Neutrophil (primary cell): ENCODE measurements around the gene CALHM1.

ENCODE experiments used
- H3K27ac ChIP-seq: fragments of 200-600 bp; sonication (generic); 2 replicates; pipeline ENCODE4 v1.5.1; 2016; ENCODE audit warnings: mild to moderate bottlenecking, moderate library complexity
- H3K27me3 ChIP-seq: fragments of 200-600 bp; sonication (generic); 2 replicates; pipeline ENCODE4 v1.6.0; 2016; ENCODE audit warnings: mild to moderate bottlenecking
- H3K36me3 ChIP-seq: fragments of 200-600 bp; sonication (generic); 2 replicates; pipeline ENCODE4 v1.5.1; 2017
- H3K4me1 ChIP-seq, 2 experiments: fragments of 200-600 bp in 1 of 2; sonication (generic) in 1 of 2; 1 replicate in 1 of 2; 2 replicates in 1 of 2; pipeline versions ENCODE4 v1.5.1 to v1.6.1; 2013 to 2016; ENCODE audit warnings: low read depth in 1 of 2, low read length in 1 of 2, mild to moderate bottlenecking in 1 of 2, moderate library complexity in 1 of 2; ENCODE audit not compliant: control insufficient read depth in 1 of 2, insufficient read depth in 1 of 2
- H3K4me3 ChIP-seq, 2 experiments: fragments of 200-600 bp in 1 of 2; sonication (generic) in 1 of 2; 1 replicate in 1 of 2; 2 replicates in 1 of 2; pipeline ENCODE4 v1.5.1; 2013 to 2016; ENCODE audit warnings: low read depth in 1 of 2, low read length in 1 of 2, mild to moderate bottlenecking in 1 of 2, moderate library complexity in 1 of 2
- H3K9me3 ChIP-seq: fragments of 200-600 bp; sonication (generic); 2 replicates; pipeline ENCODE4 v1.5.1; 2016
- TF ChIP-seq, protein P1 (sequence below): fragments of 200-600 bp; sonication (generic); IDR thresholded peaks from 2 replicates; pipeline ENCODE4 v1.5.1; 2016; ENCODE audit warnings: antibody characterized with exemption

CALHM1 gene

DNA sequence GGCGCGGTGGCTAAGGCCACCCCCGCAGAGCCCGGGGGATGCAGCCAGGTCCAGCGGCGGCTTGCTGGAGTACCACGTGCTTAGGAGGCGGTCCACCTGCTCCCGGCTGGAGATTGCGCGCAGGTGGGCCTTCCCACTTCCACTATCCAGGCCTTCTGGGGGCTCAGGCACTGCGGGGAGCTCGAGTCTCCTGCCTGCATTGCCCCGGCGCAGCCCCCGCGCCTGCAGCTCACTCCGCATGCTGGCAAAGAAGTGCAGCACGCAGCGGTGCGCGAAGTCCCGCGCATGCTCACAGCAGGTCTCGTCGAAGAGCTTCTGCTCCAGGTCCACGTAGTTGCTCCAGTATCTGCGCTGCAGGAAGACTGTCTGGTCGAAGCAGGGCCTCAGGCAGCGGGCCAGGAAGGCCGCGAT is 14.6 kb upstream of the CALHM1 start:
- H3K36me3 ChIP-seq: no peaks in the 10 kb centered on the region
- H3K27ac ChIP-seq: no peak overlapping the region
- no peak overlapping the region for H3K4me3 ChIP-seq
- TF ChIP-seq, protein P1, sequence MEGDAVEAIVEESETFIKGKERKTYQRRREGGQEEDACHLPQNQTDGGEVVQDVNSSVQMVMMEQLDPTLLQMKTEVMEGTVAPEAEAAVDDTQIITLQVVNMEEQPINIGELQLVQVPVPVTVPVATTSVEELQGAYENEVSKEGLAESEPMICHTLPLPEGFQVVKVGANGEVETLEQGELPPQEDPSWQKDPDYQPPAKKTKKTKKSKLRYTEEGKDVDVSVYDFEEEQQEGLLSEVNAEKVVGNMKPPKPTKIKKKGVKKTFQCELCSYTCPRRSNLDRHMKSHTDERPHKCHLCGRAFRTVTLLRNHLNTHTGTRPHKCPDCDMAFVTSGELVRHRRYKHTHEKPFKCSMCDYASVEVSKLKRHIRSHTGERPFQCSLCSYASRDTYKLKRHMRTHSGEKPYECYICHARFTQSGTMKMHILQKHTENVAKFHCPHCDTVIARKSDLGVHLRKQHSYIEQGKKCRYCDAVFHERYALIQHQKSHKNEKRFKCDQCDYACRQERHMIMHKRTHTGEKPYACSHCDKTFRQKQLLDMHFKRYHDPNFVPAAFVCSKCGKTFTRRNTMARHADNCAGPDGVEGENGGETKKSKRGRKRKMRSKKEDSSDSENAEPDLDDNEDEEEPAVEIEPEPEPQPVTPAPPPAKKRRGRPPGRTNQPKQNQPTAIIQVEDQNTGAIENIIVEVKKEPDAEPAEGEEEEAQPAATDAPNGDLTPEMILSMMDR: no peak
- peaks cover 49% of the 10 kb centered on the region for H3K27me3 ChIP-seq
- H3K4me1 ChIP-seq: no peaks in the 10 kb centered on the region
- no peaks in the 10 kb centered on the region for H3K9me3 ChIP-seq

DNA sequence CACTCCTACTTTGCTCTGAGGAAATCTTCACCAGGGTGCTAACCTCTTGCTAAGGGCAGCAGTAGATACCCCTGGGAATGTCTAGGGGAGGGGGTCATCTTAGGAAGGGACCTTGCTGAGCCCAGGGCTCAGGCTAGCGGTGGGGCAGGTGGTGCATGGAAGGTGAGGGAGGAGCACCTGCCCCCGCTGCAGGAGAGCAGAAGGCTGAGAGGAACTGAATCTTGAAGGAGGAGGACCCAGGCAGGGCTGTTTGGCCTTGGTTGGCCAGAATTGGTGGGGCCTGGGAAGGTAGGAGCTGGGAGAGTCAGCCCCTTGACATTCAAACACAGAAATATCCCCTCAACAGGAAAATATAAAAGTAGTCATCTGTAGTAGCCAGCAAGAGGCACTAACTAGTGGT is 13.3 kb upstream of the CALHM1 start:
- H3K27me3 ChIP-seq: peaks cover 51% of the 10 kb centered on the region
- H3K9me3 ChIP-seq: no peaks in the 10 kb centered on the region
- no peaks in the 10 kb centered on the region for H3K4me1 ChIP-seq
- no peak overlapping the region for H3K4me3 ChIP-seq
- no peaks in the 10 kb centered on the region for H3K36me3 ChIP-seq
- no peak overlapping the region for H3K27ac ChIP-seq
- TF ChIP-seq, protein P1: no peak

DNA sequence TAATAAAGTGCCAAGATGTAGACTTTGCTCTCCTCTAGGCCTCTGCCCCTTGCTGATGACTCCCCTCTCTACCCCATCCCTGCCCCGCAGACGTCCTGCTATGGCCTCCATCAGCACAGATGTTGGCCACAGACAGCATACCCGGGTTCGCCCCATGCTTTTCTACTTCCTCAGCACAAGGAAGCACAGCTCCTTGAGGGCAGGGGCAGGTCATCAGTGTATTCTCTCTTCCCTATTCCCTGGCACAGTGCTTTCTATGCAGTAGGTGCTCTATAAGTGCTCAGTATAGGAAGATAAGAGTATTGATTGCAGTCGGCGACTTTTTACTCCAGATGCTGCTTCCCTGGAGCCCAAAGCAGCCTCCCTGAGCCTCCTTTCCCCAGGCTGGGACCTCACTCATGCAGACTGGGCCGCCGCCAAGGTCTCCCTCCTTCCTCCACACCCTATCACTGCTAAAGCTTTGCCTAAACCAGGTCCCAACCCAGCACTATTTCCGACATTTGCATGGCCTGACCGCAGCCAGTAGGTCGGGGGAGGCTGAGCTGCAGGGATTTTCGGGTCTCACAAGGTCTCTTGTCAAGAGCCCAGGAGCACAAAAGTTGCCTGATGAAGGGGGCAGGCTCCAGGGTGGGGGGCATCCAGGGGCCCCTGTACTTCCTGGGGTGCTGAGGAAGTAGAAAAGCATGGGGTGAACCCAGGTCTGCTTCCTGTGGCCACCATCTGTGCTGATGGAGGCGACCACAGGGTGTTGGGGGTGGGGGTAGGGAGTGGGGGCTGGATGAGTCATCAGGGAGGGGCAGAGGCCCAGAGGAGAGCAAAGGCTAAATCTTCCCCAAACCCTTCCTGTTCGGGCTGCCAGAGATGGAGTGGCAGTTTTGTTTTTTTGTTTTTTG is 12.3 kb upstream of the CALHM1 start:
- Histone ChIP-seq H3K4me1 (no peaks in the 10 kb centered on the region), H3K27me3 (peaks cover 51% of the 10 kb centered on the region), H3K4me3 (no peak overlapping the region), H3K27ac (no peak overlapping the region), H3K36me3 (no peaks in the 10 kb centered on the region), H3K9me3 (no peaks in the 10 kb centered on the region)
- TF ChIP-seq, protein P1: no peak

DNA sequence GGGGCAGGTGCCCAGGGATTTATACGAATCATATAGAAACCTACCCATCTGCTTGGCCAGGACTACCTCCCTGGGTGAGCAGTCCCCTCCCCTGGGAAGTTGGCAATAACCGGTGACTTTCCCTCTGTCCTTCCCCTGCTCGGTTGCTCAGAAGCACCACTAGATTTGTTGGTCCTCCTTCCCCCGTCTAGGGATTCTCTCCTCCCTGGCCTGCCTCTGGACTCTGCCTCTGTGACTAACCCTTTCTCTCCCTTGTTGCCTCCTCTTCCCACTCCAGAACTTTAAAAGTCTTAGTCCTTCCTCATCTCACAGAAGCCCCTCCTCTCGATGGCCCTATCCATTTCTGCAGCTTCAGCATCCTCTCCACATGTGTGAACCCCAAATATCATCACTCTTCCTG is 10.5 kb upstream of the CALHM1 start:
- H3K27me3 ChIP-seq: peaks cover 45% of the 10 kb centered on the region
- H3K9me3 ChIP-seq: no peaks in the 10 kb centered on the region
- no peak overlapping the region for H3K4me3 ChIP-seq
- no peak overlapping the region for H3K27ac ChIP-seq
- no peaks in the 10 kb centered on the region for H3K4me1 ChIP-seq
- TF ChIP-seq, protein P1: no peak
- H3K36me3 ChIP-seq: no peaks in the 10 kb centered on the region

DNA sequence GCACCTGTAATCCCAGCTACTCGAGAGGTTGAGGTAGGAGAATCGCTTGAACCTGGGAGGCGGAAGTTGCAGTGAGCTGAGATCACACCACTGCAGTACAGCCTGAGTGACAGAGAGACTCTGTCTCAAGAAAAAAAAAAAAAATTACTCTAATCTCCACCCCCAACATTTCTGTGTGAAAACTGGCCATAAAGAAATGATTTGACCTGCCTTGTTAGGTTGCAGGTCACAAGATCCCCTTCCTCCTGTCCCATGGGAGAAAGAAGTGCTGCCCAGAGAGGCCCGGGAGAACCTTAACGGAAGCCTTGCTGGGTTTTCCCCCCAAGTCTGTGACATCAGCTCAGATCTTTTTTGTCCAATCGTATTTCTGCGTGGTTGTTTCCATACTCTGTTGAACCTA is 8.7 kb upstream of the CALHM1 start:
- TF ChIP-seq, protein P1: no peak
- Histone ChIP-seq H3K36me3 (no peaks in the 10 kb centered on the region), H3K4me1 (no peaks in the 10 kb centered on the region), H3K4me3 (no peak overlapping the region), H3K9me3 (no peaks in the 10 kb centered on the region), H3K27ac (no peak overlapping the region), H3K27me3 (peaks cover 43% of the 10 kb centered on the region)
